Activated T-cell treated with anti-CD3 and anti-CD28 coated beads, Interleukin-2, amount 50 U/mL, for 4 hours (primary cell): ENCODE data around the gene DUS2. TPM values are rescaled to one million over a fixed set of nuclear protein-coding genes. Genes with fewer than 3 reads are reported as not detected.
"Not testable (repeated sequence)": the region's sequence is repeated elsewhere in the genome, so short reads cannot be mapped to it uniquely, and the experiment has no call there.

Source experiments
- ATAC-seq, 2 donors: fragments of 200-7000 bp; cut with Tn5 transposase; one replicate each; pipeline ENCODE4 v1.10.0; 2021
- DNase-seq: peaks from one replicate; pipeline ENCODE4 v3.0.0-alpha.2; 2020
- H3K27me3 Mint-ChIP-seq: one replicate; pipeline ENCODE4 v1.8.0; 2021; ENCODE audit warnings: low read depth, mixed read lengths
- H3K36me3 Mint-ChIP-seq: one replicate; pipeline ENCODE4 v1.8.0; 2022; ENCODE audit warnings: mixed read lengths; ENCODE audit not compliant: insufficient read depth
- H3K4me1 Mint-ChIP-seq: one replicate; pipeline ENCODE4 v1.8.0; 2021; ENCODE audit warnings: low read depth, mixed read lengths
- H3K4me3 Mint-ChIP-seq: one replicate; pipeline ENCODE4 v1.8.0; 2021; ENCODE audit warnings: mild to moderate bottlenecking, moderate library complexity, mixed read lengths
- H3K9me3 Mint-ChIP-seq: one replicate; pipeline ENCODE4 v1.8.0; 2021; ENCODE audit warnings: mixed read lengths
- total RNA-seq, 3 donors: library from RNA; stranded (reverse); gene quantifications; one replicate each; pipeline ENCODE4 v1.2.1, GENCODE V29; 2021

DUS2 gene
- total RNA-seq, 3 donors from 2014 or later: 35.9 to 37.4 (median 37.1) TPM

GRCh38 chr16:67992661-67993206 is 30.4 kb upstream of the DUS2 start:
- peaks cover 3% of the 10 kb centered on the region for H3K36me3 Mint-ChIP-seq
- no peaks in the 10 kb centered on the region for H3K27me3 Mint-ChIP-seq
- peaks cover 42% of the 10 kb centered on the region for H3K4me1 Mint-ChIP-seq
- ATAC-seq (peak in 1 of 2 donors; percentile 7), DNase-seq (no peak)
- H3K9me3 Mint-ChIP-seq: no peaks in the 10 kb centered on the region
- no peak overlapping the region for H3K4me3 Mint-ChIP-seq

- ATAC-seq: peak; percentile 95 to 96
- Mint-ChIP-seq H3K27me3 (no peaks in the 10 kb centered on the region), H3K4me1 (peaks cover 44% of the 10 kb centered on the region), H3K9me3 (no peaks in the 10 kb centered on the region), H3K4me3 (peak overlapping the region; percentile 73), H3K36me3 (peaks cover 3% of the 10 kb centered on the region)
- peak; percentile 78 for DNase-seq
These were observed 29.7 kb upstream of the DUS2 start for GRCh38 chr16:67993207-67994039.

GRCh38 chr16:67994040-67994408 is 29.1 kb upstream of the DUS2 start:
- not testable (repeated sequence) for H3K36me3 Mint-ChIP-seq, H3K27me3 Mint-ChIP-seq, H3K9me3 Mint-ChIP-seq, DNase-seq
- ATAC-seq: peak; percentile 5 to 11
- Mint-ChIP-seq H3K4me1 (peaks cover 50% of the 10 kb centered on the region), H3K4me3 (peak overlapping the region; percentile 73)

GRCh38 chr16:67995423-67995822 is 27.7 kb upstream of the DUS2 start:
- Mint-ChIP-seq H3K27me3 (no peaks in the 10 kb centered on the region), H3K4me3 (peak overlapping the region; percentile 35), H3K9me3 (no peaks in the 10 kb centered on the region), H3K4me1 (peaks cover 64% of the 10 kb centered on the region), H3K36me3 (no peaks in the 10 kb centered on the region)
- DNase-seq (peak; percentile 19), ATAC-seq (no peak)

- ATAC-seq: no peak
- no peak for DNase-seq
- no peaks in the 10 kb centered on the region for H3K9me3 Mint-ChIP-seq
- no peaks in the 10 kb centered on the region for H3K36me3 Mint-ChIP-seq
- no peak overlapping the region for H3K4me3 Mint-ChIP-seq
- H3K4me1 Mint-ChIP-seq: peaks cover 73% of the 10 kb centered on the region
- H3K27me3 Mint-ChIP-seq: no peaks in the 10 kb centered on the region
These were observed 26.4 kb upstream of the DUS2 start for GRCh38 chr16:67996666-67997065.

GRCh38 chr16:67998231-67998778 is 24.8 kb upstream of the DUS2 start:
- ATAC-seq, H3K27me3 Mint-ChIP-seq, H3K36me3 Mint-ChIP-seq, H3K9me3 Mint-ChIP-seq, DNase-seq, H3K4me3 Mint-ChIP-seq: not testable (repeated sequence)
- peaks cover 66% of the 10 kb centered on the region for H3K4me1 Mint-ChIP-seq

- not testable (repeated sequence) for DNase-seq, H3K27me3 Mint-ChIP-seq, H3K36me3 Mint-ChIP-seq, H3K9me3 Mint-ChIP-seq
- peaks cover 59% of the 10 kb centered on the region for H3K4me1 Mint-ChIP-seq
- ATAC-seq: peak; percentile 91 to 93
- peak within 1 kb of the TSS; percentile 76 for H3K4me3 Mint-ChIP-seq
These were observed 24.1 kb upstream of the DUS2 start, which contains the start of gene DPEP2 for GRCh38 chr16:67998779-67999688. Gene DPEP2, minus strand, starts transcription at chr16:67999484. Its CDS starts 6,272 bp downstream, at chr16:67993212.

GRCh38 chr16:67999985-68000384 is 23.1 kb upstream of the DUS2 start:
- Mint-ChIP-seq H3K9me3 (no peaks in the 10 kb centered on the region), H3K4me3 (peak overlapping the region; percentile 76), H3K4me1 (peaks cover 60% of the 10 kb centered on the region), H3K27me3 (no peaks in the 10 kb centered on the region), H3K36me3 (no peaks in the 10 kb centered on the region)
- ATAC-seq (peak; percentile 25 to 41), DNase-seq (no peak)

- ATAC-seq: no peak
- Mint-ChIP-seq H3K9me3 (no peaks in the 10 kb centered on the region), H3K4me1 (peaks cover 60% of the 10 kb centered on the region), H3K4me3 (peak overlapping the region; percentile 76), H3K27me3 (no peaks in the 10 kb centered on the region), H3K36me3 (no peaks in the 10 kb centered on the region)
- no peak for DNase-seq
These were observed 22.6 kb upstream of the DUS2 start for GRCh38 chr16:68000450-68000849.

- Mint-ChIP-seq H3K9me3 (no peaks in the 10 kb centered on the region), H3K4me3 (no peak overlapping the region), H3K27me3 (no peaks in the 10 kb centered on the region), H3K36me3 (no peaks in the 10 kb centered on the region), H3K4me1 (peaks cover 56% of the 10 kb centered on the region)
- DNase-seq (no peak), ATAC-seq (no peak)
These were observed 20.1 kb upstream of the DUS2 start for GRCh38 chr16:68003031-68003430.

- peaks cover 40% of the 10 kb centered on the region for H3K4me1 Mint-ChIP-seq
- DNase-seq (no peak), ATAC-seq (no peak)
- no peak overlapping the region for H3K4me3 Mint-ChIP-seq
- no peaks in the 10 kb centered on the region for H3K36me3 Mint-ChIP-seq
- no peaks in the 10 kb centered on the region for H3K9me3 Mint-ChIP-seq
- no peaks in the 10 kb centered on the region for H3K27me3 Mint-ChIP-seq
These were observed 17.9 kb upstream of the DUS2 start for GRCh38 chr16:68005211-68005610.

- Mint-ChIP-seq H3K27me3 (no peaks in the 10 kb centered on the region), H3K4me1 (peaks cover 33% of the 10 kb centered on the region), H3K36me3 (no peaks in the 10 kb centered on the region), H3K9me3 (no peaks in the 10 kb centered on the region), H3K4me3 (peak overlapping the region; percentile 37)
- ATAC-seq (peak; percentile 62 to 86), DNase-seq (peak; percentile 22)
These were observed 17.2 kb upstream of the DUS2 start for GRCh38 chr16:68005786-68006286.

GRCh38 chr16:68009157-68009735 is 13.8 kb upstream of the DUS2 start:
- Mint-ChIP-seq H3K9me3 (no peaks in the 10 kb centered on the region), H3K4me1 (peaks cover 31% of the 10 kb centered on the region), H3K4me3 (no peak overlapping the region), H3K27me3 (no peaks in the 10 kb centered on the region), H3K36me3 (no peaks in the 10 kb centered on the region)
- ATAC-seq (no peak), DNase-seq (no peak)

GRCh38 chr16:68009872-68010271 is 13.2 kb upstream of the DUS2 start:
- not testable (repeated sequence) for H3K4me3 Mint-ChIP-seq, H3K9me3 Mint-ChIP-seq, H3K27me3 Mint-ChIP-seq, DNase-seq, ATAC-seq, H3K36me3 Mint-ChIP-seq
- H3K4me1 Mint-ChIP-seq: peaks cover 26% of the 10 kb centered on the region
